HG03064 (cell line): ENCODE results near the gene GPR42.

Source experiments
- ATAC-seq: cut with Tn5 transposase; IDR thresholded peaks from one replicate; pipeline ENCODE4 v1.9.1; 2021; ENCODE audit warnings: low read depth; ENCODE audit not compliant: unreplicated experiment

Gene GPR42

DNA sequence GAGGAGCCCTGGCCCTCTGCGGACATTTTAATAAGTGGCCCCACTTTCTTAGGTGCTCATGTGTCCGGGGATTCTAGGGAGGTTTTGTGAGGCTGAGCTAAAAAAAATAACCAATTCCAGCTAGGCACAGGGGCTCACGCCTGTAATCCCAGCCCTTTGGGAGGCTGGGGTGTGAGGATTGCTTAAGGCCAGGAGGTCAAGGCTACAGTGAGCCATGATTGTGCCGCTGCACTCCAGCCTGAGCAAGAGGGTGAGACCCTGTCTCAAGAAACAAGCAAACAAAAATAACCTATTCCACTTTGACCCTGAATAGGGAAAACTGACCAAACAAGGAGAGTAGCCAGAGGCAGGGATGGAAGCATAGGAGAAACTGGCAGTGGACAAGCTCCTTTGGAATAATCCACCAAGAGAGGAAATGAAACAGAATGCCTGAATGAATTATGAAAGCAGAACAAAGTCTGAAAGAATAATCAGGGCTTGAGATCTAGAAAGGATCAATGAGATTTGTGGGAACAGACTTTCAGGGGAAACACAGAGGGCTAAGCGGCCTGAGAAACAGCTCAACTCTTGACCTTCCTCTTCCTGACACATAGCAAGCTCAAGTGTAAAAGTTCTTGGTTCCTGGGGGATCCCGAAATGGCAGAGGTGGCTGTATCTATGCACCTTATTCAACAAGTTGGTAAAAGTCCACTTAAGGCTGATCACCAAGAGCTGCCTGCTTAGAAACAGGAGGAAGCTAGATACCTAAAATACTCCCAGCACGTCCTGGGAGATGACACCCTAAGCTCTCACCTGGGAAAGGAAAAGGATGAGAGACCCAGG is 47.1 kb downstream of the GPR42 start:
- no peak for ATAC-seq

DNA sequence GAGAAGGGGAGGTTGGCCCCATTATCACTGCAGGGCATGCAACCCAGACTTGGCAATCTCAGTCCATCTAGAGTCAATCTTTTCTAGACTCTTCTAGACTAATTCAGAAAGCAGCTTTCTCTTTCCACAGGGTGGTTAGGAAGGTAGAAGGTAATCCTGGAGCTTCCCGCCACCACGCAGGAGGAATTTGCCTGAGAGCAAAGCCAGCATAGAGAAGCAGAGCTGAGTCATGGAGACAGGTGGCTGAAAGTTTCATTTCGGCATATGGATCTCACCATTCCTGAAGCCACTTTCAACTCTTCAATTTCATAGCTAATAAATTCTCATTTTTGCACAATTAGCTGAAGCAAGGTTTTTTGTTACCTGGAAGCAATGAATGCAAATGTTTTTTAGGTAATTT is 48.2 kb downstream of the GPR42 start:
- ATAC-seq: no peak

DNA sequence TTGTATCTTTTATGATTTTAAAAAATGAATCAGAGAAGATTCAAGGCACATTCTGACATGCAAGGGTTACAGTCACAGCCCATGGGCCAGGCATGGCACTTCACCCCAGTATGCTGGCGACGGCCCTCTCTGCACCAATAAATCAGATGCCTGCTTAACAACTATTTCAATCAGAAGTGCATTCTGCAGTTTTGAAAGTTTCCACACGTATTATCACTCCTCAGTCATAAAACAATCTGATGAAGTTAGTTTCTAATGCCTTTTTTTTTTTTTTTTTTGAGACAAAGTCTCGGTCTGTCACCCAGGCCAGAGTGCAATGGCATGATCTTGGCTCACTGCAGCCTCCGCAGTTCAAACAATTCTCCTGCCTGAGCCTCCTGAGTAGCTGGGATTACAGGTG is 48.9 kb downstream of the GPR42 start:
- ATAC-seq: no peak

DNA sequence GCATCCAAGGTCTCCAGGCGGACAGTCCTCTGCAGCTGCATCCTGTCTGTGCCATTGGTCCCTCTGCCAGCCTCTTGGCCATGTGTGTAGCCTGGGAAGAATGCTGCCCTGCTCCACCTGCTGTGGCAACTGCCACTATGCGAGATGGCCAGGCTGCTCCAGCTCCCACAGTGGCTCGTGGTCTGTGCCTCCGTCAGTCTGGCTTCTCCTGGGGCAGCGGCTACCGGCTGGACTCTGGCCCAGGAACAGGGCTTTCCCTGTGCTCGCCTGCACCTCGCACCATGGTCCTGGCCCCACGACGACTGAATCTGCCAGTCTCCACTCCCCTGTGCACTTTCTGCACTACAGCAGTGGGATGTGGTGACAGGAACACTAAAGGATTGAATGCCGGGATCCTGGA is 50.5 kb downstream of the GPR42 start:
- ATAC-seq: no peak
